Measurements from ENCODE around the gene ANKRD6. TPM values are rescaled to one million over a fixed set of nuclear protein-coding genes. Genes with fewer than 3 reads are reported as not detected.

The ANKRD6 gene
- total RNA-seq, 1 experiment from 2014 or later = 2.4 TPM

- CTCF ChIA-PET = no interaction called here
- Histone ChIP-seq H3K4me3 (ENCODE audit: low read depth in 2 of 2, low read length in 2 of 2) (no peak overlapping the region), H3K36me3 (ENCODE audit: control insufficient read depth, insufficient read depth, low read length) (peaks cover 43% of the 10 kb centered on the region), H3K27me3 (ENCODE audit: control insufficient read depth, insufficient read depth, low read length) (no peaks in the 10 kb centered on the region), H3K9me3 (ENCODE audit: control insufficient read depth, insufficient read depth, low read depth, low read length) (no peaks in the 10 kb centered on the region), H3K27ac (ENCODE audit: low read length) (no peak overlapping the region), H3K4me1 (ENCODE audit: control insufficient read depth, insufficient read depth, low read length) (no peaks in the 10 kb centered on the region)
- POLR2A ChIA-PET = no interaction called here
- DNase-seq (ENCODE audit: low read depth, low spot score) (no peak), ATAC-seq (no peak)
- intact Hi-C loops (cut with micrococcal nuclease; ENCODE audit: unreplicated experiment) = no loop called here
- no peak for TF ChIP-seq REST (IDR thresholded peaks at IDR 0.05; ENCODE audit: insufficient read depth in 1 of 2, low read depth in 2 of 2, low read length in 1 of 2)
- TF ChIP-seq TCF7L2 (IDR thresholded peaks at IDR 0.05; ENCODE audit: low read depth, low read length) = no peak
- no peak for TF ChIP-seq CTCF (IDR thresholded peaks at IDR 0.05)
- in situ Hi-C loops (cut with HindIII; ENCODE audit: low pct_unique_long_range_greater_than_20kb, low sequenced_read_pairs) = no loop called here
- BruUV-seq (replicated peaks) = no TSS peak
These were observed 222.2 kb downstream of the ANKRD6 start for GRCh38 chr6:89655122-89655521.

GRCh38 chr6:89657445-89658158 lies 224.7 kb downstream of the ANKRD6 start:
- Histone ChIP-seq H3K4me3 (ENCODE audit: low read depth in 2 of 2, low read length in 2 of 2) (no peak overlapping the region), H3K27ac (ENCODE audit: low read length) (no peak overlapping the region), H3K4me1 (ENCODE audit: control insufficient read depth, insufficient read depth, low read length) (no peaks in the 10 kb centered on the region), H3K27me3 (ENCODE audit: control insufficient read depth, insufficient read depth, low read length) (no peaks in the 10 kb centered on the region), H3K9me3 (ENCODE audit: control insufficient read depth, insufficient read depth, low read depth, low read length) (no peaks in the 10 kb centered on the region), H3K36me3 (ENCODE audit: control insufficient read depth, insufficient read depth, low read length) (peaks cover 45% of the 10 kb centered on the region)
- TF ChIP-seq POLR2AphosphoS5 (IDR thresholded peaks at IDR 0.05; ENCODE audit: low read depth, low read length) (no peak), REST (IDR thresholded peaks at IDR 0.05; ENCODE audit: insufficient read depth in 1 of 2, low read depth in 2 of 2, low read length in 1 of 2) (no peak), SIN3A (IDR thresholded peaks at IDR 0.05; ENCODE audit: borderline replicate concordance, insufficient read depth, low read depth, low read length) (no peak), CTCF (IDR thresholded peaks at IDR 0.05) (no peak), TCF7L2 (IDR thresholded peaks at IDR 0.05; ENCODE audit: low read depth, low read length) (no peak)
- intact Hi-C loops (cut with micrococcal nuclease; ENCODE audit: unreplicated experiment) = no loop called here
- ChIA-PET CTCF (no interaction called here), POLR2A (no interaction called here)
- BruUV-seq (replicated peaks) = no TSS peak
- in situ Hi-C loops (cut with HindIII; ENCODE audit: low pct_unique_long_range_greater_than_20kb, low sequenced_read_pairs) = no loop called here
- no peak for ATAC-seq
- DNase-seq (ENCODE audit: low read depth, low spot score) = no peak
